NCI-H2081 treated with DMSO at 0.1 percent for 48 hours (cell line): Measurements from ENCODE around the gene ADD2.
"Not testable (repeated sequence)": the region's sequence is repeated elsewhere in the genome, so short reads cannot be mapped to it uniquely, and the experiment has no call there.

Experiments used
- DNase-seq: peaks from one replicate; lab custom pipeline; 2025; lab: John Stamatoyannopoulos, UW

Gene ADD2

GRCh38 chr2:70748002-70748784 is 19.8 kb downstream of the ADD2 start:
- DNase-seq = no peak

DNA sequence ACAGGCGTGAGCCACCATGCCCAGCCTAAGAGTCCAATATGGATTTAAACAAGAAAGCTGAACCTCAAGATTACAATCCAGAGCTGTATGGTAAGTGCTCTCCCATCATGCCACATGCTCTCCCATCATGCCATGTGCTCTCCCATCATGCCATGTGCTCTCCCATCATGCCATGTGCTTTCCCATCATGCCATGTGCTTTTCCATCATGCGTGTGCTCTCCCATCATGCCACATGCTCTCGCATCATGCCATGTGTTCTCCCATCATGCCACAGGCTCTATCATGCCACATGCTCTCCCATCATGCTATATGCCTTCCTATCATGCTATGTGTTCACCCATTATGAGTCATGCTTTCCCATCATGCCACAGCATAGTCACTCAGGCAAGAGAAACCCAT is 20.7 kb downstream of the ADD2 start:
- DNase-seq = no peak

- DNase-seq = no peak
Observed at GRCh38 chr2:70746094-70746974, 21.7 kb downstream of the ADD2 start.

GRCh38 chr2:70745276-70745825 is 22.6 kb downstream of the ADD2 start:
- no peak for DNase-seq

GRCh38 chr2:70744397-70744796 is 23.6 kb downstream of the ADD2 start:
- DNase-seq = no peak

DNA sequence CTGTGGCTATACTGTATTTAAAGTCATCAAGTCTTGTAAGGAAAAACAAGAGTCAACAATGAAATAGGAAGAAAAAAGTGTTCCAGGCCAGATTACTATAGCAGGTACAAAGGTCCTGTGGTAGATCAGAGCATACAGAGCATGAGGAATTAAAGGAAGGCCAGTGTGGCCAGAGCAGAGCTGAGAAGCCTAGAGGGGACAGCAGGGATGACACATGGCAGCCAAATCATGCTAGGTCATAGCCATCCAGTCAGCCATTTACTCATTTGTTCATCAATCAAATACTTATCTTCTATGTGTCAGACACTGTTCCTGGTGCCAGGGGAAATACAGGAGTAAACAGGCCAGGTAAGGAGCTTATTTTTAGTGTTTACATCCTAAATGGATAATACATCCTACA is 24.3 kb downstream of the ADD2 start:
- no peak for DNase-seq

- DNase-seq = no peak
Observed at GRCh38 chr2:70743068-70743467, 24.9 kb downstream of the ADD2 start.

DNA sequence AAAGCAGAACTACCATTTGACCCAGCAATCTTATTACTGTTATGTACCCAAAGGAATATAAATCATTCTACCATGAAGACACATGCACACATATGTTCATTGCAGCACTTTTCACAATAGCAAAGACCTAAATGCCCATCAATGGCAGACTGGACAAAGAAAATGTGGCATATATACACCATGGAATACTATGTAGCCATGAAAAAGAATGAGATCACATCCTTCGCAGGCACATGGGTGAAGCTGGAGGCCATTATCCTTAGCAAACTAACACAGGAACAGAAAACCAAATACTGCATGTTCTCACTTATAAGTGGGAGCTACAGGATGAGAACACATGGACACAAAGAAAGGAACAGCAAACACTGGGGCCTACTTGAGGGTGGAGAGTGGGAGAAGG is 28.5 kb downstream of the ADD2 start:
- DNase-seq = not testable (repeated sequence)

DNA sequence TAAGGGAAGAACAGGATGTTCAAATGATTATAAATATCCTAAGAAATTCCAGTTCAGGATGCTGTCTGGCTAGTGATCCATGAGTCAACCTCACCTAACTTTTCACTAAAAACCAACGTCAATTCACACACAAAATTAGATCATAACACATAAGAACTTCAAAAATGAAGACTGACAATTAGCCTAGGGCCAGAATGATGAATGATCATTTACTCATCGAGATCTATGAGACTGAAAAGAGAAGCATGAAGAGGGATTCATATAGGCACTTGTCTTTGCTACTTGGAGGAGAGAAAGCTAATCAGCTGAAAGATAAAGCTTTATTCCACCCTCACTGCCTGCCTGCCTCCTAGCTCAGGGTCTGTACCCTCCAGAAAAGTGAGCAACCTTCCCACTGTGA is 29.8 kb downstream of the ADD2 start:
- DNase-seq = no peak

- no peak for DNase-seq
Observed at GRCh38 chr2:70735071-70735470, 32.9 kb downstream of the ADD2 start.

- no peak for DNase-seq
Observed at GRCh38 chr2:70733646-70734180, 34.3 kb downstream of the ADD2 start.

DNA sequence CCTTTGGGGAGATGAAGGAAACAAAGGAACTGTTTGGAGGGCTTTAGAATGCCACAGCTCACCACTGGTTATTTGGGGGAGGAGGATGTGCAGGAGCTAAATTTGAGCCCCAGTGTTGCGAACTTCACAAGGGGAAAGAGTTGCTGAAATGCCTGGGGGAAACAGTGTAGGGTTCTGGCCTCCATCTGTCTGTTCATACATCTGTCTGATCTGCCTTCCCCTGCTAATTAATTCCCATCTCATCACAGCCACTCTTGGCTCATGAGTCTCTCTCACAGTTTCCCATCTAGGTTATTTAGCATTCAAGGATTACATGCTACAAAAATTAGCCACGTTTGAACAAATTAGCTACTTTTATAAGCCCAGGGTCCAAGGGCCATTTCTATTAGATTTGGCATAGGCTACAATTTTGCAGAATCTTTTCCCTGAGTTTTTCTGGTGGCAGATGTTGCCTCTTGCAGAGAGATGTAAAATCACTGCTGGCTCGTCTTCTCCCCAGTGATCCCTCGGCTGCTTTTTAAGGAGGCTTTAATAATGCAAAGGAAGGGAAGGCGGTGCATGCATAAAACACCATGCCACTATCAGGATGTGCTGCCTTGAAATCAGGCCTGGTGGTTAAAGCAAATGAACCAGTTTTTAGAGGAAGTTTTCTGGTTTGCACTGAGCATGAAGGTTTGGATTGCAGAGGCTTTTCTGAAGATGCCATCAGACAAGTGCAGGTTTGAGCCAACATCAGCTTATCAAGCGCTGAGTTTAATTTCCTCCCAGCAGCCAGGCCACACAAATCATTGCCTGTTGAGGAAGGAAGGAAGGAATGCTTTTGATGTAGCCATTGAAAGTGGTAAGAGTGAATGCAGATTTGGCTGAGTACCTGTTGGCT is 35.0 kb downstream of the ADD2 start:
- no peak for DNase-seq

DNA sequence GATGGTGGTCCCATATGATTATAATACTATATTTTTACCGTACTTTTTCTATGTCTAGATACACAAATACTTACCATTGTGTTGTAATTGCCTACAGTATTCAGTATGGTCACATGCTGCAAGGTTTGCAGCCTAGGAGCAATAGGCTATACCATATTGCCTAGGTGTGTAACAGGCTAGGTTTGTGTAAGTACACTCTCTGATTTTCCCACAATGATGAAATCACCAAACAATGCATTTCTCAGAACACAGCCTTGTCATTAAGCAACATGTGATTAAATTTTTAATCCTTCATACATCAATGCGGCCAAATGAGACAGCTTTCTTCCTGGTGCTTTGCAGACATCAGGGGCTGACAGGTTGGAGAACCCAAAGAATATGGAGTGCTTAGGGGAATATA is 37.3 kb downstream of the ADD2 start:
- no peak for DNase-seq

GRCh38 chr2:70729647-70730046 is 38.4 kb downstream of the ADD2 start:
- no peak for DNase-seq

DNA sequence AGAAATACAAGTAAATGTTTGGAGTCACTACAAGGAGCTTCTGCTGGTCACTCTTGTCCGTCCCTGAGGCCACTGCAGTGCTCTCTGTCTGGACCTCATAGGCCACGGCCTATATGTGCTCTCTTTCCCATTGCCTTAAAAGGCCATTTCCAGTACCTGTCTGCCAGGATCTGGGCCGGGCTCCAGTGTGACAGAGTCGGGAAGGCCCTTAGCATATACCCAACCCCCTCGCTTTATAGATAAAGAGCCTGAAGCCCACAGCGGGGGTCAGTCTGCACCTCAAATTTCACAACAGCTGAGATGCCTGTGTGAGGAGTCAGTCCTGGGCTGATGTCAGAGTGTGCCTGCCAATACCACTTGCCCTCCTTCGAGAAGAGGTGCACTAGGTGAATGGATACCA is 39.9 kb downstream of the ADD2 start:
- DNase-seq = no peak

- DNase-seq = no peak
Observed at GRCh38 chr2:70726947-70727725, 40.9 kb downstream of the ADD2 start.

- DNase-seq = no peak
Observed at GRCh38 chr2:70725505-70725904, 42.5 kb downstream of the ADD2 start.

DNA sequence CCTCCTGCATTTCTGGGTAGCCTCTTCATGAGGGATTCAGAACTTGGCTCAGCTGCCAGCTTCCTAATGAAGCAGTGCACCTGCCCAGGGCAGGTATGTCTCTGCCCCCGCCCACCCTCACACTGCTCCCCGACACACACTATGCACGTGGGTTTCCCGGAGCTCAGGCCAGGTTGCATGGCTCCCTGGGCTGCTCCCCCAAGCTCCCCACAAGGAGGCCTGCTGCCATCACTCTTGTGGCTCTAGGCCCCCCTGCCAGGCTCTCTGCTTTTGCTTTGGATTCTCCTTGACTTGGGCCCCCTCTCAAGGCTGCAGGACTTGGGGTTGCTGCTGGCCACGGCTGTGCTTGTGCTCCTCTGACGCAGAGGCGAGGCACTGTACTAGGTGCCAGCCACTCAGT is 43.6 kb downstream of the ADD2 start:
- DNase-seq = no peak

- no peak for DNase-seq
Observed at GRCh38 chr2:70723286-70723885, 44.6 kb downstream of the ADD2 start.

DNA sequence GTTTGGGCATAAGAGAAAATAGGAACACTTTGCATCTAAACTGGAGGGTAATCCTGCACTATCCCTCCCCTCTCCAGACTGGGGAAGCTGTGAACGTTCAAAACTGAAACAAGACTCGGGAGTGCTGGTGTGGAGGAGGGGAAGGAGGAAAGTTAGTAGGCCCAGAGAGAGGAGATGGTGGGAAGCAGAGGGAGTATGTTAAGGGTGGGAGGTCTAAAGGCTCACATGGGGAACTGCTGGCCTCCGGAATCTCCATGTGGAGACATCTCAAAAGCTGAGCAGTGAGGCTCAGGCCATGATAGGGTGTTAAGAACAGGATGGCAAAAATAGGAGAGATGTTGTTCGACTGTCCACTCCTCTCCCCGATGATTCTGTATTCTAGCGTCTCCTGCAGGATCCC is 47.9 kb downstream of the ADD2 start:
- no peak for DNase-seq

- no peak for DNase-seq
Observed at GRCh38 chr2:70719231-70719630, 48.8 kb downstream of the ADD2 start.
